PC-9 (cell line): ENCODE data around the gene FNIP2. TPM values are rescaled to one million over a fixed set of nuclear protein-coding genes. Genes with fewer than 3 reads are reported as not detected.

Experiments
- BruUV-seq: library from RNA; stranded (reverse); fragments of 400-500 nt; replicated peaks from 2 replicates; lab custom pipeline; 2021; lab: Mats Ljungman, UMichigan
- CTCF ChIA-PET: fragments of 300-600 bp; sonication (Branson Sonifier 250); formaldehyde crosslinking; loops from one replicate; lab custom pipeline; 2022; ENCODE audit warnings: antibody characterized with exemption; lab: Charles Lee
- POLR2A ChIA-PET: fragments of 300-600 bp; sonication (Branson Sonifier 250); formaldehyde crosslinking; loops from one replicate; lab custom pipeline; 2022; ENCODE audit warnings: antibody characterized with exemption; ENCODE audit not compliant: unreplicated experiment; lab: Charles Lee
- DNase-seq, 2 experiments: peaks; one replicate each; pipeline versions ENCODE4 v3.0.0 to v3.0.0-alpha.2; 2015 to 2022; ENCODE audit warnings: mixed read lengths in 1 of 2
- H2AFZ ChIP-seq: fragments of 200-600 bp; sonication (generic); 2 replicates; pipeline ENCODE4 v1.8.1; 2017; ENCODE audit warnings: antibody characterized with exemption
- H3F3A ChIP-seq: fragments of 200-600 bp; sonication (generic); 2 replicates; pipeline ENCODE4 v1.8.1; 2017; ENCODE audit warnings: antibody characterized with exemption, mild to moderate bottlenecking, low read depth; ENCODE audit not compliant: insufficient read depth
- H3K27ac ChIP-seq: fragments of 200-600 bp; sonication (generic); 2 replicates; pipeline ENCODE4 v1.6.1; 2016; ENCODE audit warnings: mixed run types
- H3K27me3 ChIP-seq: fragments of 200-600 bp; sonication (generic); 2 replicates; pipeline ENCODE4 v1.6.1; 2016; ENCODE audit warnings: low read depth, mixed run types; ENCODE audit not compliant: insufficient read depth
- H3K36me3 ChIP-seq: fragments of 200-600 bp; sonication (generic); 2 replicates; pipeline ENCODE4 v1.6.1; 2016; ENCODE audit warnings: low read depth, mixed run types
- H3K4me1 ChIP-seq: fragments of 200-600 bp; sonication (generic); replicated peaks from 2 replicates; pipeline ENCODE4 v1.6.1; 2016; ENCODE audit warnings: mixed run types; ENCODE audit not compliant: insufficient read depth
- H3K4me2 ChIP-seq: fragments of 200-600 bp; sonication (generic); 2 replicates; pipeline ENCODE4 v1.6.1; 2017; ENCODE audit warnings: mixed run types
- H3K4me3 ChIP-seq: fragments of 200-600 bp; sonication (generic); 2 replicates; pipeline ENCODE4 v1.6.1; 2016; ENCODE audit warnings: mixed run types
- H3K79me2 ChIP-seq: fragments of 200-600 bp; sonication (generic); 2 replicates; pipeline ENCODE4 v1.6.1; 2017; ENCODE audit warnings: low read depth, mixed run types
- H3K9me2 ChIP-seq: fragments of 200-600 bp; sonication (generic); 2 replicates; pipeline ENCODE4 v1.8.1; 2017; ENCODE audit warnings: mild to moderate bottlenecking; ENCODE audit not compliant: insufficient read depth
- H3K9me3 ChIP-seq: fragments of 200-600 bp; sonication (generic); 2 replicates; pipeline ENCODE4 v1.8.1; 2016; ENCODE audit warnings: low read depth; ENCODE audit not compliant: insufficient read depth
- H4K20me1 ChIP-seq: fragments of 200-600 bp; sonication (generic); 2 replicates; pipeline ENCODE4 v1.8.1; 2017; ENCODE audit not compliant: insufficient read depth
- EZH2 ChIP-seq: fragments of 200-600 bp; sonication (generic); IDR thresholded peaks from 2 replicates; pipeline ENCODE4 v1.8.0; 2017; ENCODE audit warnings: antibody characterized with exemption, low read depth
- intact Hi-C: fragments of 100-400 bp; cut with micrococcal nuclease; formaldehyde crosslinking; loops from one replicate; pipeline ENCODE4 v1.10.0; 2022; ENCODE audit not compliant: unreplicated experiment
- total RNA-seq: library from RNA; stranded (reverse); gene quantifications from 2 replicates; pipeline ENCODE4 v1.2.3, GENCODE V29; 2021
- TF ChIP-seq, protein P1 (sequence below): fragments of 200-600 bp; sonication (generic); conservative IDR thresholded peaks from 2 replicates; pipeline ENCODE4 v1.6.1; 2017; ENCODE audit warnings: mixed run types, antibody characterized with exemption, mild to moderate bottlenecking, moderate library complexity

FNIP2 gene
- total RNA-seq, 1 experiment from 2014 or later, result 2.5 TPM

DNA sequence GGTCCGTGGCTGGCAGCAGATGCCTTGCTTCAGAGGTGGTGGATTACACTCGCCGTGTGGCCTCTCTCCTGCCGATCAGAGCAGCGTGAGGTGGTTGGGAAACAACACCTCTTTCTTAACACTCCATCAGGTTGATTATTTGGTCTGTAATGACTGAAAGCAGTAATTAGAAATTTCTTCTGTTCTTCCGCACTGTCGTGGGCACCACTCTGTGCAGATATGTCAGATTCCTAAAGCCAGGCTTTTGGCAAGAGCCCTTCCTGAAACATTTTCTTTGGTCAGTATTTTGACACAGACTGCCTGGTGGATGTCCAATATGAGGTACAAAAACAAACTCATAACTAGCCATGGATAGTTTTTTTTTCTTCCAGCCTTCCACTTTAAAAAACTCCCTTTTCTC is 100.9 kb downstream of the FNIP2 start:
- Histone ChIP-seq H4K20me1 (no peaks in the 10 kb centered on the region), H3K4me2 (no peak overlapping the region), H3K4me3 (no peak overlapping the region), H3K27me3 (no peaks in the 10 kb centered on the region), H2AFZ (no peak overlapping the region), H3F3A (peaks cover 10% of the 10 kb centered on the region; the same call in 1 of the 2 replicates), H3K36me3 (no peaks in the 10 kb centered on the region), H3K27ac (no peak overlapping the region), H3K79me2 (no peaks in the 10 kb centered on the region), H3K4me1 (peaks cover 22% of the 10 kb centered on the region), H3K9me2 (no peaks in the 10 kb centered on the region), H3K9me3 (no peaks in the 10 kb centered on the region)
- ChIA-PET CTCF (no interaction called here), POLR2A (no interaction called here)
- no TSS peak for BruUV-seq
- intact Hi-C loops, result loop anchor here (5.0 kb wide), 1 partner anchor 128 kb away; no protein-coding TSS in a partner anchor
- no peak for DNase-seq
- TF ChIP-seq EZH2, result no peak

DNA sequence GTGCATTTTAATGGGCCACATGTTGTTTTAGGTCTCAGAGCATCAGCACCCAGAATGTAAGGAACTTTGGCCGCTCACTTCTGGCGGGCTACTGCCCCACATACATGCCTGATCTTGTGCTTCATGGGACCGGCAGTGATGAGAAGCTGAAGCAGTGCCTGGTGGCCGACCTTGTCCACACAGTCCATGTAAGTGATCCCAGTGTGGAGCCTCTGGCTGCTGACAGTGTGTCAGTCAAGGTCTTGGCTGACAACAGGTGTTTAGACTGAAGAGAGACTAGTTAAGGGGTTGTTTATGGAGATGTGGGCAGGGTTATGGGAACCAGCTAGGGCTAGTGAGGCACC is 101.4 kb downstream of the FNIP2 start:
- H3K4me1 ChIP-seq, result peaks cover 22% of the 10 kb centered on the region
- H3K4me2 ChIP-seq, result no peak overlapping the region
- H3K4me3 ChIP-seq, result no peak overlapping the region
- H3K36me3 ChIP-seq, result no peaks in the 10 kb centered on the region
- no peak for DNase-seq
- TF ChIP-seq EZH2, result no peak
- TF ChIP-seq, protein P1, sequence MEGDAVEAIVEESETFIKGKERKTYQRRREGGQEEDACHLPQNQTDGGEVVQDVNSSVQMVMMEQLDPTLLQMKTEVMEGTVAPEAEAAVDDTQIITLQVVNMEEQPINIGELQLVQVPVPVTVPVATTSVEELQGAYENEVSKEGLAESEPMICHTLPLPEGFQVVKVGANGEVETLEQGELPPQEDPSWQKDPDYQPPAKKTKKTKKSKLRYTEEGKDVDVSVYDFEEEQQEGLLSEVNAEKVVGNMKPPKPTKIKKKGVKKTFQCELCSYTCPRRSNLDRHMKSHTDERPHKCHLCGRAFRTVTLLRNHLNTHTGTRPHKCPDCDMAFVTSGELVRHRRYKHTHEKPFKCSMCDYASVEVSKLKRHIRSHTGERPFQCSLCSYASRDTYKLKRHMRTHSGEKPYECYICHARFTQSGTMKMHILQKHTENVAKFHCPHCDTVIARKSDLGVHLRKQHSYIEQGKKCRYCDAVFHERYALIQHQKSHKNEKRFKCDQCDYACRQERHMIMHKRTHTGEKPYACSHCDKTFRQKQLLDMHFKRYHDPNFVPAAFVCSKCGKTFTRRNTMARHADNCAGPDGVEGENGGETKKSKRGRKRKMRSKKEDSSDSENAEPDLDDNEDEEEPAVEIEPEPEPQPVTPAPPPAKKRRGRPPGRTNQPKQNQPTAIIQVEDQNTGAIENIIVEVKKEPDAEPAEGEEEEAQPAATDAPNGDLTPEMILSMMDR, result no peak
- H2AFZ ChIP-seq, result no peak overlapping the region
- no peaks in the 10 kb centered on the region for H4K20me1 ChIP-seq
- ChIA-PET CTCF (no interaction called here), POLR2A (no interaction called here)
- H3K9me3 ChIP-seq, result no peaks in the 10 kb centered on the region
- no peak overlapping the region for H3K27ac ChIP-seq
- no peaks in the 10 kb centered on the region for H3K79me2 ChIP-seq
- no peaks in the 10 kb centered on the region for H3K9me2 ChIP-seq
- BruUV-seq, result no TSS peak
- peaks cover 10% of the 10 kb centered on the region; the same call in 1 of the 2 replicates for H3F3A ChIP-seq
- intact Hi-C loops, result loop anchor here (5.0 kb wide), 1 partner anchor 127 kb away; no protein-coding TSS in a partner anchor
- no peaks in the 10 kb centered on the region for H3K27me3 ChIP-seq

DNA sequence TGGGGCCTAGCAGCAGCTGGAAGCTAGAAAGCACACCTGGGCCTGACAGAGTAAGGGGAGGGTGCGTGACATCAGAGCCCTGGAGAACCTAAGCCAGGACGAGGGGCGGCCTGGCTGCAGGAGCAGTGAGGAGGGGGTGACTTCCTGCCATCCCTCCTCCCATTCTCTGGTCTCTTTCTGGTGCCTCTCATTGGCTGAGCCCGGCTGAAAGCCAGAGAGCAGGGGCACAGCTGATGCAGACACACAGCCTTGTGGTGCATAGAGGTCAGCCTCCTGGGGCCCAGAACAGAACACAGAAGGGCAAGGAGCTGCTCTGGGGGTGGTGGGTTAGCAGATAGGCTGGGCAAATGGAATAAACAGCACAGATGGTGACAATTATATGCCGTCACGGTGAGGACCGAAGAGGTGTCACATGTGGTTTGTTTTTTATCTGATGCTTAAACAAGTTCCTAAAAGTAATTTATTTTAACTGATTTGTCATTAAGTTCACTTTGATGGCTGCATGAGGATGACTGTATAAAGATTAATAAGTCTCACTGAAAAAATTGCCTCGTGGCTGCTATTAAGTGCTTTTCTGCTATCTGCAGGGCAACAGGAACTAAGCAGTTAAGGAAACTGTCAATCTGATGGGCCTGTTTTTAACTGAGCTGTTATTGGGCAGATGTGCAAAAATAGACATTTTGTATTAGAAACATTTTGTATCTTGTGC is 102.0 kb downstream of the FNIP2 start:
- no TSS peak for BruUV-seq
- H3K36me3 ChIP-seq, result no peaks in the 10 kb centered on the region
- H2AFZ ChIP-seq, result no peak overlapping the region
- no peak overlapping the region for H3K4me3 ChIP-seq
- no peak for DNase-seq
- H3K27ac ChIP-seq, result no peak overlapping the region
- H4K20me1 ChIP-seq, result no peaks in the 10 kb centered on the region
- peaks cover 22% of the 10 kb centered on the region for H3K4me1 ChIP-seq
- peaks cover 10% of the 10 kb centered on the region; the same call in 1 of the 2 replicates for H3F3A ChIP-seq
- H3K9me3 ChIP-seq, result no peaks in the 10 kb centered on the region
- H3K27me3 ChIP-seq, result no peaks in the 10 kb centered on the region
- no peaks in the 10 kb centered on the region for H3K9me2 ChIP-seq
- intact Hi-C loops, result loop anchor here (5.0 kb wide), 1 partner anchor 127 kb away; no protein-coding TSS in a partner anchor
- ChIA-PET CTCF (no interaction called here), POLR2A (no interaction called here)
- no peak overlapping the region for H3K4me2 ChIP-seq
- TF ChIP-seq, protein P1, result no peak
- no peak for TF ChIP-seq EZH2
- H3K79me2 ChIP-seq, result no peaks in the 10 kb centered on the region
